OCI-LY7 (cell line): Measurements from ENCODE around the gene GBGT1. TPM values are rescaled to one million over a fixed set of nuclear protein-coding genes. Genes with fewer than 3 reads are reported as not detected.

ENCODE experiments used
- BruUV-seq: library from RNA; stranded (reverse); fragments of 400-500 nt; replicated peaks from 2 replicates; lab custom pipeline; 2021; lab: Mats Ljungman, UMichigan
- CTCF ChIA-PET: fragments of 300-600 bp; sonication (Branson Sonifier 250); formaldehyde crosslinking; loops from one replicate; lab custom pipeline; 2022; ENCODE audit warnings: antibody characterized with exemption; ENCODE audit not compliant: unreplicated experiment; lab: Charles Lee
- POLR2A ChIA-PET: fragments of 300-600 bp; sonication (Branson Sonifier 250); formaldehyde crosslinking; loops from one replicate; lab custom pipeline; 2022; ENCODE audit warnings: antibody characterized with exemption; lab: Charles Lee
- DNase-seq: peaks from one replicate; pipeline ENCODE4 v3.0.0-alpha.2; 2015; ENCODE audit warnings: low spot score
- H2AFZ ChIP-seq: fragments of 200-600 bp; sonication (generic), shearing (Covaris generic); 2 replicates; pipeline ENCODE4 v1.6.1; 2014; ENCODE audit warnings: mild to moderate bottlenecking, antibody characterized with exemption, low read length, moderate library complexity
- H3K27ac ChIP-seq: fragments of 200-600 bp; sonication (generic); 2 replicates; pipeline ENCODE4 v1.5.1; 2014; ENCODE audit warnings: mixed run types, low read depth, mild to moderate bottlenecking, moderate library complexity, low read length, inconsistent platforms; ENCODE audit not compliant: poor library complexity, severe bottlenecking
- H3K36me3 ChIP-seq: fragments of 200-600 bp; sonication (generic); 2 replicates; pipeline ENCODE4 v1.6.1; 2014; ENCODE audit warnings: mild to moderate bottlenecking, antibody characterized with exemption, low read length, moderate library complexity, mixed read lengths; ENCODE audit not compliant: insufficient read depth
- H3K4me1 ChIP-seq: fragments of 200-600 bp; sonication (generic); 2 replicates; pipeline ENCODE4 v1.5.1; 2014; ENCODE audit warnings: mild to moderate bottlenecking, low read length; ENCODE audit not compliant: insufficient read depth, poor library complexity, severe bottlenecking
- H3K4me2 ChIP-seq: fragments of 200-600 bp; sonication (generic); 2 replicates; pipeline ENCODE4 v1.6.1; 2014; ENCODE audit warnings: mild to moderate bottlenecking, low read length
- H3K4me3 ChIP-seq: fragments of 200-600 bp; sonication (generic); 2 replicates; pipeline ENCODE4 v1.5.1; 2014; ENCODE audit warnings: mild to moderate bottlenecking, low read depth, low read length; ENCODE audit not compliant: poor library complexity, severe bottlenecking
- H3K79me2 ChIP-seq: fragments of 200-600 bp; sonication (generic); 2 replicates; pipeline ENCODE4 v1.6.1; 2016; ENCODE audit warnings: low read depth, mild to moderate bottlenecking, low read length, moderate library complexity, mixed read lengths; ENCODE audit not compliant: insufficient read depth
- H3K9me2 ChIP-seq: fragments of 200-600 bp; sonication (generic); 2 replicates; pipeline ENCODE4 v1.6.1; 2016; ENCODE audit warnings: mild to moderate bottlenecking, low read length, mixed read lengths; ENCODE audit not compliant: insufficient read depth
- H3K9me3 ChIP-seq: fragments of 200-600 bp; sonication (generic); 2 replicates; pipeline ENCODE4 v1.6.1; 2014; ENCODE audit warnings: mild to moderate bottlenecking, mixed run types, low read length, mixed read lengths
- H4K20me1 ChIP-seq: fragments of 200-600 bp; sonication (generic); 2 replicates; pipeline ENCODE4 v1.6.1; 2014; ENCODE audit warnings: mild to moderate bottlenecking, antibody characterized with exemption, low read length, moderate library complexity, mixed read lengths; ENCODE audit not compliant: insufficient read depth
- EZH2phosphoT487 ChIP-seq: fragments of 200-600 bp; sonication (generic); IDR thresholded peaks from 2 replicates; pipeline ENCODE4 v1.6.1; 2018; ENCODE audit warnings: low read depth, borderline replicate concordance, mild to moderate bottlenecking, mixed run types, antibody characterized with exemption, low read length, moderate library complexity, mixed read lengths
- intact Hi-C: fragments of 100-400 bp; cut with micrococcal nuclease; formaldehyde crosslinking; loops from one replicate; pipeline ENCODE4 v1.10.0; 2022; ENCODE audit not compliant: unreplicated experiment
- total RNA-seq, 2 experiments: library from RNA; depleted of rRNA in 1 of 2; stranded (reverse); fragments of >200 nt in 1 of 2; shearing (Covaris generic) in 1 of 2; gene quantifications; 2 replicates each; pipeline ENCODE4 v1.2.3, GENCODE V29; 2014 to 2022
- TF ChIP-seq, protein P1 (sequence below): fragments of 200-600 bp; sonication (generic); conservative IDR thresholded peaks from 2 replicates; pipeline ENCODE4 v1.5.1; 2014; ENCODE audit warnings: mild to moderate bottlenecking, antibody characterized with exemption, low read length, moderate library complexity, mixed read lengths

The GBGT1 gene
- total RNA-seq, 2 experiments from 2014 or later: 2.1 to 5.9 TPM

DNA sequence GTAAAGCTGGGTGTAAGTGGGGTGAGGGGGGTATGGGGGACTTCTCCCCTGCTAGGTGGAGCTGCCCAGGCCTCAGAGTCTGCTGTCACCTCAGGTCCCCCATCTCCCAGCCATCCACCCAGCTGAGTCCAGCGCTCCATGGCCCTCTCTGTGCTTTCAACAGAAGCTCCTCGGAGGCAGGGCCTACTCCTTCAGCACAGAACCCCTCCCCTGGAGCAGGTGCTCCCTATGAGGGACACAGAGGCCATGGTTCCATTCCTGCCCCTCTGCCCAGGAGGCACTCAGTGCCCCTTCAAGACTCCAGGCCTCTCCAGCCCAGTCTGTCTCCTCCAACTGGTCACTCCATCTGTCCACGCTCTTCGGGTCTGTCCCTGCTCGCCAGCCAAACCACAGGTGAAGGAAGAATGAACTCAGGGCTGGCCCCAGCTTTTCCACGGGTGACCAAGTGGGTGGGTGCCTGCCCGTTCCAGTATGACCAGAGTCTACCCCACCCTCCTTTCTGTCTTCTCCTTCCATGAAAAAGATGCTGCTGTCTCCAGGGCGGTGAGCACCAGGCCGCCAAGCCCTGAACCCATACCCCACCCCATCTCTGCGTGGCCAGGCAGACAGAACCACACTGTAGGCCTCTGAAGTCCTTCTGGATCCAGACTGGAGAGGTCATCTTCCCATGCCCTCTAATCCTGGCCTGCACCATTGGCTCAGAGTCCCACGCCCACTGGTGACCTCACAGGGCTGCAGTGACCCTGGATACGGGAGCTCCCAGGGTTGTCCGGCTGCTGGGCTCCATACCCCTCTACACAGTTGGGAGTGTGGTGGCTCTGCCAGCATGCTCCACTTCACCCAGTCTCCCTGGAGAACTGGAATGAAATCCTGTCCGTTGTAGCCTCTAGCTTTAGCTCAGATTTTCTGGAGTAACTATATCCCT lies 11.9 kb downstream of the GBGT1 start:
- intact Hi-C loops: no loop called here
- CTCF ChIA-PET: no interaction called here
- Histone ChIP-seq H3K36me3 (no peaks in the 10 kb centered on the region; the same call in 1 of the 2 replicates), H3K79me2 (peaks cover 8% of the 10 kb centered on the region; the same call in 1 of the 2 replicates), H3K9me2 (no peaks in the 10 kb centered on the region), H2AFZ (no peak overlapping the region), H3K4me3 (no peak overlapping the region), H3K27ac (no peak overlapping the region), H3K4me1 (peaks cover 19% of the 10 kb centered on the region), H3K4me2 (no peak overlapping the region), H3K9me3 (no peaks in the 10 kb centered on the region), H4K20me1 (0 out of 2 replicates have a peak, but pooled peaks cover 4% of the 10 kb centered on the region)
- TF ChIP-seq, protein P1, sequence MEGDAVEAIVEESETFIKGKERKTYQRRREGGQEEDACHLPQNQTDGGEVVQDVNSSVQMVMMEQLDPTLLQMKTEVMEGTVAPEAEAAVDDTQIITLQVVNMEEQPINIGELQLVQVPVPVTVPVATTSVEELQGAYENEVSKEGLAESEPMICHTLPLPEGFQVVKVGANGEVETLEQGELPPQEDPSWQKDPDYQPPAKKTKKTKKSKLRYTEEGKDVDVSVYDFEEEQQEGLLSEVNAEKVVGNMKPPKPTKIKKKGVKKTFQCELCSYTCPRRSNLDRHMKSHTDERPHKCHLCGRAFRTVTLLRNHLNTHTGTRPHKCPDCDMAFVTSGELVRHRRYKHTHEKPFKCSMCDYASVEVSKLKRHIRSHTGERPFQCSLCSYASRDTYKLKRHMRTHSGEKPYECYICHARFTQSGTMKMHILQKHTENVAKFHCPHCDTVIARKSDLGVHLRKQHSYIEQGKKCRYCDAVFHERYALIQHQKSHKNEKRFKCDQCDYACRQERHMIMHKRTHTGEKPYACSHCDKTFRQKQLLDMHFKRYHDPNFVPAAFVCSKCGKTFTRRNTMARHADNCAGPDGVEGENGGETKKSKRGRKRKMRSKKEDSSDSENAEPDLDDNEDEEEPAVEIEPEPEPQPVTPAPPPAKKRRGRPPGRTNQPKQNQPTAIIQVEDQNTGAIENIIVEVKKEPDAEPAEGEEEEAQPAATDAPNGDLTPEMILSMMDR: no peak
- no peak for TF ChIP-seq EZH2phosphoT487
- no TSS peak for BruUV-seq
- DNase-seq: no peak
- POLR2A ChIA-PET: no interaction called here

DNA sequence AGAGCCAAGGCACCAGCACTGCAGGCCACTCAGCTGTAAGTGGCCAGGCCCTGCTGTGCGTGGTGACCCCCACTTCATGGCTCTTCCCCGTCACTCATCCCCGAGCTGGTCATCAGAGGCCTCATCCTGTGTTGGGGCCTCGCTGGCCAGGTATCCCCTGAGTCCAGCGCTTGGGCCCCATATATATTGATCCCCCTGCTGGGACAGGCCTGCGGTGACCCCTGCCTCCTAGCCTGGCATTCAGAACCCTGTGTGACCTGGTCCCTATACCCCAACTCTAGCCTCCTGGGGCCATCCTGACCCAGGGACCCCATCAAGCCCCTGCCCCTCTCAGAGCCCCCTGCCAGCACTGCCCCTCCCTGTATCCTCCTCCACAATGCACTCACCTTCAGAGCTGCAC lies 12.7 kb downstream of the GBGT1 start:
- BruUV-seq: no TSS peak

More for the DNA sequence above, 12.7 kb downstream of the GBGT1 start:
- Histone ChIP-seq H3K9me3 (no peaks in the 10 kb centered on the region), H2AFZ (no peak overlapping the region), H3K4me2 (no peak overlapping the region), H4K20me1 (0 out of 2 replicates have a peak, but pooled peaks cover 5% of the 10 kb centered on the region), H3K36me3 (no peaks in the 10 kb centered on the region; the same call in 1 of the 2 replicates), H3K27ac (no peak overlapping the region), H3K4me1 (peaks cover 19% of the 10 kb centered on the region), H3K4me3 (no peak overlapping the region), H3K9me2 (no peaks in the 10 kb centered on the region), H3K79me2 (peaks cover 10% of the 10 kb centered on the region; the same call in 1 of the 2 replicates)
- ChIA-PET CTCF (no interaction called here), POLR2A (no interaction called here)
- TF ChIP-seq EZH2phosphoT487: no peak
- TF ChIP-seq, protein P1: no peak
- no peak for DNase-seq
- intact Hi-C loops: no loop called here
